ENCODE results near the gene DENND2C. TPM values are rescaled to one million over a fixed set of nuclear protein-coding genes. Genes with fewer than 3 reads are reported as not detected.

DENND2C gene
- total RNA-seq, 1 experiment from 2014 or later, result 3.6 TPM

GRCh38 chr1:114710360-114710759, 40.5 kb upstream of the DENND2C start:
- H3K4me3 Mint-ChIP-seq, result no peak overlapping the region
- H3K27me3 Mint-ChIP-seq (ENCODE audit: low read depth), result no peaks in the 10 kb centered on the region
- no peak for TF ChIP-seq CTCF (conservative IDR thresholded peaks at IDR 0.05)
- Histone ChIP-seq H3K4me1 (ENCODE audit: insufficient read depth, low read length) (no peaks in the 10 kb centered on the region), H3K14ac (ENCODE audit: insufficient read depth, low read length) (no peak overlapping the region), H2AFZ (ENCODE audit: low read length) (no peak overlapping the region), H2AK5ac (ENCODE audit: insufficient read length, low read length) (no peak overlapping the region), H3T11ph (ENCODE audit: low read length) (no peak overlapping the region), H2BK5ac (ENCODE audit: insufficient read length, low read length) (no peak overlapping the region), H3K18ac (ENCODE audit: insufficient read length, low read depth, low read length) (no peak overlapping the region), H3K79me2 (ENCODE audit: insufficient read depth, low read length) (peaks cover under 1% of the 10 kb centered on the region; the same call in 1 of the 2 replicates), H3K4me2 (ENCODE audit: insufficient read depth, insufficient read length, low read length) (no peak overlapping the region), H2BK120ac (ENCODE audit: low read depth, low read length, poor library complexity, severe bottlenecking) (no peak overlapping the region), H3K79me1 (ENCODE audit: insufficient read depth, low read depth, low read length, poor library complexity, severe bottlenecking) (no peaks in the 10 kb centered on the region), H3K27ac (ENCODE audit: insufficient read length, low read depth, low read length) (no peak overlapping the region), H3K56ac (ENCODE audit: insufficient read length, low read depth, low read length) (no peak overlapping the region), H3K9ac (ENCODE audit: extremely low read depth, insufficient read length, low read length) (no peak overlapping the region), H3K23ac (ENCODE audit: insufficient read length, low read depth, low read length) (no peak overlapping the region), H4K20me1 (ENCODE audit: control insufficient read depth, insufficient read depth, insufficient read length) (no peaks in the 10 kb centered on the region), H2BK20ac (ENCODE audit: low read depth, low read length, poor library complexity, severe bottlenecking) (no peak overlapping the region), H3K4ac (ENCODE audit: low read depth, low read length) (no peak overlapping the region), H3K27me3 (ENCODE audit: insufficient read depth, low read length) (no peaks in the 10 kb centered on the region), H4K5ac (ENCODE audit: insufficient read length, low read depth, low read length) (no peak overlapping the region), H4K8ac (replicated peaks; ENCODE audit: insufficient read length, low read depth, low read length) (no peak overlapping the region), H3K23me2 (ENCODE audit: insufficient read length, low read depth, low read length, poor library complexity, severe bottlenecking) (no peaks in the 10 kb centered on the region), H4K91ac (ENCODE audit: insufficient read length, low read depth, low read length) (no peak overlapping the region), H2BK12ac (ENCODE audit: insufficient read length, low read depth, low read length) (no peak overlapping the region), H2BK15ac (ENCODE audit: low read depth, low read length) (no peak overlapping the region), H3K9me3 (ENCODE audit: control insufficient read depth, low read depth, low read length) (no peaks in the 10 kb centered on the region)
- H3K4me1 Mint-ChIP-seq, result no peaks in the 10 kb centered on the region
- WGBS (ENCODE audit: extremely low coverage, insufficient read length, low lambda C conversion rate), result 100% methylated on average over 2 of the region's 3 CpGs
- no peak overlapping the region for H3K27ac Mint-ChIP-seq
- H3K36me3 Mint-ChIP-seq (ENCODE audit: insufficient read depth in 1 of 3, low read depth in 3 of 3), result peaks cover 18 to 76% (median 60%) of the 10 kb centered on the region in 3 experiments; a peak in 6 of 7 replicates
- H3K9me3 Mint-ChIP-seq, result no peaks in the 10 kb centered on the region
- no peak for DNase-seq
